ENCODE results near the gene TEX13C. TPM values are rescaled to one million over a fixed set of nuclear protein-coding genes. Genes with fewer than 3 reads are reported as not detected.

Gene TEX13C
- total RNA-seq, 2 experiments from 2014 or later: not detected

DNA sequence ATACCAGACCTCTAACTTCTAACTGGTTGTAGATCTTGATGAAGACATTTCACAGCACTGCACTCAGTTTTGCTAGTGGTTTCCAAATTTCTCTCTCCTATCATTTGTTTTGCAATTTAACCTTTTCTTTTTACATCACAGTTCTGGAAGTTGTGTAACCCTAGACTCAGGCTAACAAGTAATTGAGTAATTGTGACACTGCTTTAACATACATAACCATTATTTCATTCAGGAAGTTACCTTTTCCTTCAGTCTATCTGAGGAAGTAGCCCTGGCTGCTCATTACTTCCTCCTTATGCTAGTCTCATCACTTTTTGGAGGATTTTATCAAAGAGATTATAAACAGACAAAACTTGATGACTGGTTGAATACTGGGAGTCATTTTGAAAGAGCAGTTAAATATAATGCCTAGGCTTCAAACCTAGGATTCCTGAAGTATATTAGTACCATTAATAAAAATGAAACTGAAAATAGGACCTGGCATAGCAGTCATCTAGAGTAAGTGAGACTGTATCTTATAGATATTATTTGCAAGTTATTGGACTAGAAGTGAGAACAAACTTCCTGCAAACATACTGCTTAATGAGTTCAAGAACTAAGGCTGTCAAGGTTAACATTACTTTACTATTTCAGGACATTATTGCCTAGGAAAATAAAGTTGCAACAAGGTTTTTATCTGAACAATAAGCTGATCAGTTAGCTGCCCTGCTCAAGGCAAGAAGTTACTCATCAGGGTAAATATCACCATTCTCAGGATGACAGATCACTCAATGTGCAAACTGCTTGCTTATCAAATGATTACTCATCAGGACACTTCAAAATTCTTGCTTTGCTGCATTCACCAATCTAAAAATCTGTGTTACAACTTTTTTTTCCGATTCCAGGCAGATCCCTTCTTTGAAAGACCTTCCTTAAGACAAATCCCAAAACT, 25.6 kb upstream of the TEX13C start:
- Mint-ChIP-seq H3K4me1 (ENCODE audit: low read depth) (peaks cover 20% of the 10 kb centered on the region), H3K9me3 (no peaks in the 10 kb centered on the region), H3K4me3 (no peak overlapping the region), H3K36me3 (ENCODE audit: low read depth) (no peaks in the 10 kb centered on the region), H3K27ac (peak overlapping the region; percentile 19), H3K27me3 (no peaks in the 10 kb centered on the region)
- ChIA-PET CTCF (no interaction called here), POLR2A (no interaction called here)
- Histone ChIP-seq H3K36me3 (ENCODE audit: insufficient read depth, low read length) (no peaks in the 10 kb centered on the region), H3K27ac (ENCODE audit: low read depth in 1 of 2, low read length in 2 of 2) (no peak overlapping the region), H3K9me3 (ENCODE audit: control insufficient read depth in 1 of 2, insufficient read depth in 1 of 2, low read length in 2 of 2) (no peaks in the 10 kb centered on the region), H3K27me3 (ENCODE audit: control insufficient read depth in 1 of 2, insufficient read depth in 2 of 2, low read length in 2 of 2) (no peaks in the 10 kb centered on the region), H3K4me1 (ENCODE audit: insufficient read depth, low read length) (no peaks in the 10 kb centered on the region), H3K4me3 (ENCODE audit: low read length) (no peak overlapping the region)
- ATAC-seq (ENCODE audit: poor library complexity): no peak
- TF ChIP-seq CTCF (IDR thresholded peaks at IDR 0.05): no peak
- peak in 2 of 14 experiments; percentile 3 to 8 for DNase-seq
- intact Hi-C loops (cut with DNase I, micrococcal nuclease): no loop called here

GRCh38 chrX:125295337-125295736, 24.3 kb upstream of the TEX13C start:
- no peak overlapping the region for H3K27ac ChIP-seq (ENCODE audit: low read depth in 1 of 2, low read length in 2 of 2)
- DNase-seq: peak in 2 of 14 experiments; percentile 4 to 5
- no peaks in the 10 kb centered on the region for H3K36me3 ChIP-seq (ENCODE audit: insufficient read depth, low read length)
- Mint-ChIP-seq H3K9me3 (no peaks in the 10 kb centered on the region), H3K4me1 (ENCODE audit: low read depth) (peaks cover 20% of the 10 kb centered on the region), H3K4me3 (no peak overlapping the region), H3K36me3 (ENCODE audit: low read depth) (no peaks in the 10 kb centered on the region), H3K27ac (peak overlapping the region; percentile 19), H3K27me3 (no peaks in the 10 kb centered on the region)
- H3K27me3 ChIP-seq (ENCODE audit: control insufficient read depth in 1 of 2, insufficient read depth in 2 of 2, low read length in 2 of 2): no peaks in the 10 kb centered on the region
- intact Hi-C loops (cut with DNase I, micrococcal nuclease): no loop called here
- no peak overlapping the region for H3K4me3 ChIP-seq (ENCODE audit: low read length)
- ChIA-PET POLR2A (no interaction called here), CTCF (no interaction called here)
- TF ChIP-seq CTCF (IDR thresholded peaks at IDR 0.05): no peak
- ATAC-seq (ENCODE audit: poor library complexity): no peak
- no peaks in the 10 kb centered on the region for H3K4me1 ChIP-seq (ENCODE audit: insufficient read depth, low read length)
- H3K9me3 ChIP-seq (ENCODE audit: control insufficient read depth in 1 of 2, insufficient read depth in 1 of 2, low read length in 2 of 2): no peaks in the 10 kb centered on the region

DNA sequence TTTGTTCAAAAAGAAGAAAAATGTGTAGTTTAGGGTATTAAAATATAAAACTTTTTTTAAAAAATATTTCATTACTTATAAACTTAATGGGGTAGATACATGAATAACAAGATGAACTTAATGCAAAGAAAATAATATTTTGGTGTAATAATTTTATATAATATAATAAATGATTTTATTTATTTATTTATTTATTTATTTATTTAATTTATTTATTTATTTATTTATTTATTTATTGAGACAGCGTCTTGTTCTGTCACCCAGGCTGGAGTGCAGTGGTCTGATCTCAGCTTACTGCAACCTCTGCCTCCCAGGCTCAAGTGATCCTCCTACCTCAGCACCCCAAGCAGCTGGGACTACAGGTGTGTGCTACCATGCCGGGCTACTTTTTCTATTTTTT, 20.8 kb upstream of the TEX13C start:
- H3K4me3 ChIP-seq (ENCODE audit: low read length): no peak overlapping the region
- ATAC-seq (ENCODE audit: poor library complexity): no peak

More for the DNA sequence above, 20.8 kb upstream of the TEX13C start:
- Mint-ChIP-seq H3K4me1 (ENCODE audit: low read depth) (peaks cover 17% of the 10 kb centered on the region), H3K27me3 (no peaks in the 10 kb centered on the region), H3K36me3 (ENCODE audit: low read depth) (no peaks in the 10 kb centered on the region), H3K27ac (no peak overlapping the region), H3K4me3 (no peak overlapping the region), H3K9me3 (no peaks in the 10 kb centered on the region)
- H3K9me3 ChIP-seq (ENCODE audit: control insufficient read depth in 1 of 2, insufficient read depth in 1 of 2, low read length in 2 of 2): no peaks in the 10 kb centered on the region
- TF ChIP-seq CTCF (IDR thresholded peaks at IDR 0.05): no peak
- intact Hi-C loops (cut with DNase I, micrococcal nuclease): no loop called here
- H3K4me1 ChIP-seq (ENCODE audit: insufficient read depth, low read length): no peaks in the 10 kb centered on the region
- no peak overlapping the region for H3K27ac ChIP-seq (ENCODE audit: low read depth in 1 of 2, low read length in 2 of 2)
- DNase-seq: no peak
- no peaks in the 10 kb centered on the region for H3K27me3 ChIP-seq (ENCODE audit: control insufficient read depth in 1 of 2, insufficient read depth in 2 of 2, low read length in 2 of 2)
- H3K36me3 ChIP-seq (ENCODE audit: insufficient read depth, low read length): no peaks in the 10 kb centered on the region
- CTCF ChIA-PET: no interaction called here
- POLR2A ChIA-PET: no interaction called here
